K562 (cell line): ENCODE data around the gene BMF. TPM values are rescaled to one million over a fixed set of nuclear protein-coding genes. Genes with fewer than 3 reads are reported as not detected.
A peak's percentile ranks its signal among the peaks of the same experiment; 100 is the strongest.

Experiments
- ELF4 ChIP-seq: fragments of 450-650 bp; formaldehyde crosslinking; IDR thresholded peaks from 2 replicates; pipeline ENCODE4 v1.4.0; 2022; ENCODE audit warnings: missing genetic modification characterization
- FOS ChIP-seq: IDR thresholded peaks from 3 replicates; pipeline ENCODE4 v1.6.1; 2011; ENCODE audit not compliant: insufficient read length; ENCODE audit errors: extremely low read depth
- IFI16 ChIP-seq: fragments of 250-450 bp; sonication (Bioruptor Pico); IDR thresholded peaks from 2 replicates; pipeline ENCODE4 v2.1.2; 2022; ENCODE audit warnings: mild to moderate bottlenecking, inconsistent platforms
- MAZ ChIP-seq, 2 experiments: fragments of 450-650 bp in 1 of 2; sonication (generic) in 1 of 2; formaldehyde crosslinking; IDR thresholded peaks in 1 of 2; conservative IDR thresholded peaks in 1 of 2; 2 replicates each; pipeline versions ENCODE4 v1.4.0 to v1.5.0; 2020; ENCODE audit warnings: mild to moderate bottlenecking in 1 of 2, missing genetic modification reagents in 1 of 2
- MED1 ChIP-seq: sonication (generic); formaldehyde crosslinking; IDR thresholded peaks from 2 replicates; pipeline ENCODE4 v1.8.1; 2023; ENCODE audit warnings: missing genetic modification reagents, borderline replicate concordance
- PHF21A ChIP-seq: fragments of 450-650 bp; IDR thresholded peaks from 2 replicates; pipeline ENCODE4 v1.6.1; 2017; ENCODE audit warnings: low read depth, borderline replicate concordance
- RFX7 ChIP-seq: fragments of 250-450 bp; sonication (Bioruptor Pico); IDR thresholded peaks from 2 replicates; pipeline ENCODE4 v1.5.1; 2021; ENCODE audit warnings: mild to moderate bottlenecking
- SMAD4 ChIP-seq: fragments of 250-450 bp; sonication (Bioruptor Pico); conservative IDR thresholded peaks from 2 replicates; pipeline ENCODE4 v1.8.0; 2021; ENCODE audit warnings: inconsistent platforms, mild to moderate bottlenecking, moderate library complexity
- U2AF2 ChIP-seq: fragments of 200-400 bp; formaldehyde crosslinking; optimal IDR thresholded peaks from 2 replicates; pipeline ENCODE3; 2017; ENCODE audit warnings: low read depth, mild to moderate bottlenecking, low read length
- ZBTB7A ChIP-seq: IDR thresholded peaks from 2 replicates; pipeline ENCODE4 v1.6.1; 2011; ENCODE audit warnings: low read depth, mild to moderate bottlenecking, low read length, moderate library complexity, borderline replicate concordance; ENCODE audit not compliant: control insufficient read depth
- ZC3H11A ChIP-seq: IDR thresholded peaks from 2 replicates; pipeline ENCODE4 v1.6.1; 2012; ENCODE audit warnings: low read depth, low read length, improper control_type of control experiment
- ZEB2 ChIP-seq: fragments of 450-650 bp; IDR thresholded peaks from 2 replicates; pipeline ENCODE4 v1.6.1; 2016
- ZFX ChIP-seq: sonication (generic); formaldehyde crosslinking; IDR thresholded peaks from 2 replicates; pipeline ENCODE4 v1.8.0; 2022; ENCODE audit warnings: mild to moderate bottlenecking, missing genetic modification reagents, moderate library complexity
- ZNF583 ChIP-seq: fragments of 250-450 bp; sonication (Bioruptor Pico); IDR thresholded peaks from 2 replicates; pipeline ENCODE4 v1.4.0; 2020
- ZZZ3 ChIP-seq: fragments of 450-650 bp; IDR thresholded peaks from 2 replicates; pipeline ENCODE4 v1.6.1; 2016; ENCODE audit warnings: antibody characterized with exemption, mild to moderate bottlenecking, moderate library complexity
- polyA plus RNA-seq, 8 experiments: library from polyadenylated mRNA; depleted of rRNA in 4 of 8; stranded (reverse) in 5 of 8; unstranded in 3 of 8; fragments of >200 nt; fragmentation: Nextera tagmentation in 2 of 8; fragmentation: Illumina TruSeq in 1 of 8; extraction: Ambion mirVana in 2 of 8; extraction: Trizol in 1 of 8; gene quantifications; 2 replicates each; pipeline versions ENCODE4 v1.2.1 to v1.2.3, GENCODE V29; 2011 to 2014; ENCODE audit warnings: inconsistent platforms in 1 of 8, missing spikeins in 1 of 8
- total RNA-seq, 7 experiments: library from RNA; depleted of rRNA in 6 of 7; stranded (reverse); fragments of >200 nt in 6 of 7; fragmentation: Illumina TruSeq in 2 of 7; extraction: Trizol in 2 of 7; gene quantifications; 2 replicates each; pipeline versions ENCODE4 v1.2.1 to v1.2.3, GENCODE V29; 2011 to 2021; ENCODE audit warnings: low replicate concordance in 1 of 7
- TF ChIP-seq, protein P1 (sequence below): sonication (generic); formaldehyde crosslinking; IDR thresholded peaks from 2 replicates; pipeline ENCODE4 v1.8.0; 2023; ENCODE audit warnings: mild to moderate bottlenecking, missing genetic modification reagents
- TF ChIP-seq, protein P2 (sequence below): fragments of 450-650 bp; formaldehyde crosslinking; conservative IDR thresholded peaks from 2 replicates; pipeline ENCODE4 v1.4.0; 2022; ENCODE audit warnings: mild to moderate bottlenecking, missing genetic modification characterization
- TF ChIP-seq, protein P3 (sequence below): IDR thresholded peaks from 3 replicates; pipeline ENCODE4 v1.6.1; 2011; ENCODE audit warnings: borderline replicate concordance, mild to moderate bottlenecking, moderate library complexity; ENCODE audit not compliant: insufficient read length; ENCODE audit errors: extremely low read depth

Gene BMF
- total and polyA plus RNA-seq, 9 of the 15 experiments (the other 6 are each of a cell fraction or from before 2014, with no cell fraction given) = 0.25 to 0.91 (median 0.59) TPM; not detected in 2

DNA sequence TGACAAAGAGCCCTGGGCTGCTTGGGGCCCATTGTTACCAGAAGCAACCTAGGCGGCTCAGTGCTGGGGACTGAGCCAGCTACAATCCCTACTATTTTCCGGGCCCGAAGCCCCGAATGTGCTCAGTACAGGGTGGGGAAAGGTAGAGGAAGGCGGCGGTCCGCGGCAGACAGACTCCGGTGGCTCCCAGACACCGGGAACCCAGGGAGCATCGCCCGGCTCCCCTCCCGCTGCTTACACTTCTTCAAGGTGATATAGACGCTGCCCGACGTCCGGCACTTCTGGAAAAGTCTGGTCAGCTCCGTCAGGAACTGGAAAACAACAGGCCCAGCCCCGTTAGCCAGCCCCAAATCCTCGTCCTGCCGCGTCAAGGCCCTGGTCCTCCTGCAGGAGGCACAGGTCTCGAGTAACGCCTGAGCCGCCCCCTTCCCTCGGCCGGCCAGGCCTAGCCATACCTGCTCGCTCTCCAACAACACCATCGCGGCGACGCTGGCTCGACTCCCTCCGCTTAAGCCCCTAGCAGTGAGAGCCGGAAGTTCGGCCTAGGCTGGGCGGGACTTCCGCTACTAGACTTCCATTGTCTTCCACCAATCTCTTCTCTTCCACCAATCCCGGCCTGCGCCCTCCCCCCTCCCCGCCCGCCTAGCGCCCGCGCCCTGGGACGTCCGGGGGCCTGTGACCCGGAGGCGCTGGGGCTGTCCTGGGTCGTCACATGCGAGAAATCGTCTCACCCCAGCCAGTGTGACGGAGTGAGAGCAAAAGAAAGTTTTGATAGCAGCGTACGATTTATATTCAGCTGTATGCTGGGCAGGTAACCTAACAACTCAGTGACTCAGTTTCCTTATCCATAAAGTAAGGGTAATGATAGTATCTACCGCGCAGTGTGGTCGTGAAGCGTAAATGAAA, 69.8 kb downstream of the BMF start, which contains the start of gene SRP14 (continued):
- TF ChIP-seq, protein P1, sequence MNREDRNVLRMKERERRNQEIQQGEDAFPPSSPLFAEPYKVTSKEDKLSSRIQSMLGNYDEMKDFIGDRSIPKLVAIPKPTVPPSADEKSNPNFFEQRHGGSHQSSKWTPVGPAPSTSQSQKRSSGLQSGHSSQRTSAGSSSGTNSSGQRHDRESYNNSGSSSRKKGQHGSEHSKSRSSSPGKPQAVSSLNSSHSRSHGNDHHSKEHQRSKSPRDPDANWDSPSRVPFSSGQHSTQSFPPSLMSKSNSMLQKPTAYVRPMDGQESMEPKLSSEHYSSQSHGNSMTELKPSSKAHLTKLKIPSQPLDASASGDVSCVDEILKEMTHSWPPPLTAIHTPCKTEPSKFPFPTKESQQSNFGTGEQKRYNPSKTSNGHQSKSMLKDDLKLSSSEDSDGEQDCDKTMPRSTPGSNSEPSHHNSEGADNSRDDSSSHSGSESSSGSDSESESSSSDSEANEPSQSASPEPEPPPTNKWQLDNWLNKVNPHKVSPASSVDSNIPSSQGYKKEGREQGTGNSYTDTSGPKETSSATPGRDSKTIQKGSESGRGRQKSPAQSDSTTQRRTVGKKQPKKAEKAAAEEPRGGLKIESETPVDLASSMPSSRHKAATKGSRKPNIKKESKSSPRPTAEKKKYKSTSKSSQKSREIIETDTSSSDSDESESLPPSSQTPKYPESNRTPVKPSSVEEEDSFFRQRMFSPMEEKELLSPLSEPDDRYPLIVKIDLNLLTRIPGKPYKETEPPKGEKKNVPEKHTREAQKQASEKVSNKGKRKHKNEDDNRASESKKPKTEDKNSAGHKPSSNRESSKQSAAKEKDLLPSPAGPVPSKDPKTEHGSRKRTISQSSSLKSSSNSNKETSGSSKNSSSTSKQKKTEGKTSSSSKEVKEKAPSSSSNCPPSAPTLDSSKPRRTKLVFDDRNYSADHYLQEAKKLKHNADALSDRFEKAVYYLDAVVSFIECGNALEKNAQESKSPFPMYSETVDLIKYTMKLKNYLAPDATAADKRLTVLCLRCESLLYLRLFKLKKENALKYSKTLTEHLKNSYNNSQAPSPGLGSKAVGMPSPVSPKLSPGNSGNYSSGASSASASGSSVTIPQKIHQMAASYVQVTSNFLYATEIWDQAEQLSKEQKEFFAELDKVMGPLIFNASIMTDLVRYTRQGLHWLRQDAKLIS = no peak
- TF ChIP-seq U2AF2 (no peak), ZBTB7A (no peak), MED1 (CRISPR knock-in tag) (no peak), RFX7 (CRISPR knock-in tag) (no peak), PHF21A (peak; percentile 84), MAZ (CRISPR knock-in tag; conservative IDR thresholded peaks at IDR 0.05 in 1 of 2, IDR thresholded peaks at IDR 0.05 in 1 of 2) (peak; percentile 67 to 91), ZZZ3 (0 out of 2 replicates have a peak, but pooled peaks have one; percentile 42), IFI16 (CRISPR knock-in tag) (no peak), SMAD4 (CRISPR knock-in tag) (peak; percentile 46; the same call in 1 of the 2 replicates), ZNF583 (no peak), ZFX (peak; percentile 98), FOS (peak; percentile 23), ELF4 (peak; percentile 39; the same call in 1 of the 2 replicates), ZC3H11A (no peak), ZEB2 (no peak)
- TF ChIP-seq, protein P2, sequence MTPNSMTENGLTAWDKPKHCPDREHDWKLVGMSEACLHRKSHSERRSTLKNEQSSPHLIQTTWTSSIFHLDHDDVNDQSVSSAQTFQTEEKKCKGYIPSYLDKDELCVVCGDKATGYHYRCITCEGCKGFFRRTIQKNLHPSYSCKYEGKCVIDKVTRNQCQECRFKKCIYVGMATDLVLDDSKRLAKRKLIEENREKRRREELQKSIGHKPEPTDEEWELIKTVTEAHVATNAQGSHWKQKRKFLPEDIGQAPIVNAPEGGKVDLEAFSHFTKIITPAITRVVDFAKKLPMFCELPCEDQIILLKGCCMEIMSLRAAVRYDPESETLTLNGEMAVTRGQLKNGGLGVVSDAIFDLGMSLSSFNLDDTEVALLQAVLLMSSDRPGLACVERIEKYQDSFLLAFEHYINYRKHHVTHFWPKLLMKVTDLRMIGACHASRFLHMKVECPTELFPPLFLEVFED (CRISPR knock-in tag) = no peak
- TF ChIP-seq, protein P3, sequence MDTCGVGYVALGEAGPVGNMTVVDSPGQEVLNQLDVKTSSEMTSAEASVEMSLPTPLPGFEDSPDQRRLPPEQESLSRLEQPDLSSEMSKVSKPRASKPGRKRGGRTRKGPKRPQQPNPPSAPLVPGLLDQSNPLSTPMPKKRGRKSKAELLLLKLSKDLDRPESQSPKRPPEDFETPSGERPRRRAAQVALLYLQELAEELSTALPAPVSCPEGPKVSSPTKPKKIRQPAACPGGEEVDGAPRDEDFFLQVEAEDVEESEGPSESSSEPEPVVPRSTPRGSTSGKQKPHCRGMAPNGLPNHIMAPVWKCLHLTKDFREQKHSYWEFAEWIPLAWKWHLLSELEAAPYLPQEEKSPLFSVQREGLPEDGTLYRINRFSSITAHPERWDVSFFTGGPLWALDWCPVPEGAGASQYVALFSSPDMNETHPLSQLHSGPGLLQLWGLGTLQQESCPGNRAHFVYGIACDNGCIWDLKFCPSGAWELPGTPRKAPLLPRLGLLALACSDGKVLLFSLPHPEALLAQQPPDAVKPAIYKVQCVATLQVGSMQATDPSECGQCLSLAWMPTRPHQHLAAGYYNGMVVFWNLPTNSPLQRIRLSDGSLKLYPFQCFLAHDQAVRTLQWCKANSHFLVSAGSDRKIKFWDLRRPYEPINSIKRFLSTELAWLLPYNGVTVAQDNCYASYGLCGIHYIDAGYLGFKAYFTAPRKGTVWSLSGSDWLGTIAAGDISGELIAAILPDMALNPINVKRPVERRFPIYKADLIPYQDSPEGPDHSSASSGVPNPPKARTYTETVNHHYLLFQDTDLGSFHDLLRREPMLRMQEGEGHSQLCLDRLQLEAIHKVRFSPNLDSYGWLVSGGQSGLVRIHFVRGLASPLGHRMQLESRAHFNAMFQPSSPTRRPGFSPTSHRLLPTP = no peak
